Endothelial cell of umbilical vein (primary cell): ENCODE measurements around the gene PRDM12. TPM values are rescaled to one million over a fixed set of nuclear protein-coding genes. Genes with fewer than 3 reads are reported as not detected.

ENCODE experiments used
- BruUV-seq: library from RNA; stranded (reverse); fragments of 400-500 nt; replicated peaks from 2 replicates; lab custom pipeline; 2021; lab: Mats Ljungman, UMichigan
- CTCF ChIA-PET: fragments of 300-600, 350-600 bp; sonication (Branson Sonifier 250); formaldehyde crosslinking; loops from one replicate; lab custom pipeline; 2021; ENCODE audit warnings: antibody characterized with exemption, inconsistent platforms; lab: Charles Lee
- POLR2A ChIA-PET: fragments of 300-600, 350-600 bp; sonication (Branson Sonifier 250); formaldehyde crosslinking; loops from one replicate; lab custom pipeline; 2021; ENCODE audit warnings: antibody characterized with exemption, inconsistent platforms; lab: Charles Lee
- DNase-seq: peaks from one replicate; pipeline ENCODE4 v3.0.0-alpha.2; 2011; ENCODE audit warnings: low read depth, low spot score
- FAIRE-seq: peaks from 2 replicates; lab custom pipeline; 2011; peaks lifted over from hg19 to GRCh38; lab: Jason Lieb, UNC
- H2AFZ ChIP-seq: 2 replicates; pipeline ENCODE4 v1.6.0; 2012; ENCODE audit warnings: low read depth, low read length, control low read depth, inconsistent platforms
- H3K27ac ChIP-seq: 2 replicates; pipeline ENCODE4 v1.5.1; 2011; ENCODE audit warnings: low read depth, mild to moderate bottlenecking, control low read depth, low read length, moderate library complexity; ENCODE audit not compliant: insufficient read depth
- H3K27me3 ChIP-seq, 2 experiments: 2 replicates each; pipeline versions ENCODE4 v1.6.0 to v1.6.1; 2011; ENCODE audit warnings: low read length in 2 of 2, mixed read lengths in 1 of 2; ENCODE audit not compliant: control insufficient read depth in 2 of 2, insufficient read depth in 2 of 2
- H3K36me3 ChIP-seq, 2 experiments: 2 replicates in 1 of 2; 3 replicates in 1 of 2; pipeline ENCODE4 v1.5.1; 2011; ENCODE audit warnings: low read length in 2 of 2, mild to moderate bottlenecking in 1 of 2, moderate library complexity in 1 of 2; ENCODE audit not compliant: control insufficient read depth in 2 of 2, insufficient read depth in 2 of 2; ENCODE audit errors: extremely low read depth in 1 of 2
- H3K4me1 ChIP-seq: 3 replicates; pipeline ENCODE4 v1.5.1; 2011; ENCODE audit warnings: mild to moderate bottlenecking, low read length; ENCODE audit not compliant: control insufficient read depth, insufficient read depth; ENCODE audit errors: extremely low read depth
- H3K4me2 ChIP-seq: 2 replicates; pipeline ENCODE4 v1.6.1; 2011; ENCODE audit warnings: low read length, control low read depth, mixed read lengths; ENCODE audit not compliant: insufficient read depth
- H3K4me3 ChIP-seq, 3 experiments: fragments of 200-600 bp in 1 of 3; sonication (generic), shearing (Covaris generic) in 1 of 3; replicated peaks in 1 of 3; 2 replicates each; pipeline ENCODE4 v1.5.1; 2011 to 2016; ENCODE audit warnings: control low read depth in 3 of 3, low read length in 3 of 3, mild to moderate bottlenecking in 2 of 3, inconsistent platforms in 1 of 3, low read depth in 1 of 3, moderate library complexity in 1 of 3; ENCODE audit not compliant: insufficient read depth in 1 of 3
- H3K79me2 ChIP-seq: 2 replicates; pipeline ENCODE4 v1.6.0; 2012; ENCODE audit warnings: low read length, inconsistent platforms; ENCODE audit not compliant: control insufficient read depth, insufficient read depth
- H3K9ac ChIP-seq: replicated peaks from 2 replicates; pipeline ENCODE3; 2011; ENCODE audit warnings: low read length, control low read depth; ENCODE audit not compliant: insufficient read depth; ENCODE audit errors: extremely low read depth
- H3K9me1 ChIP-seq: replicated peaks from 3 replicates; pipeline ENCODE4 v1.6.0; 2011; ENCODE audit warnings: mild to moderate bottlenecking, low read length; ENCODE audit not compliant: control insufficient read depth, insufficient read depth; ENCODE audit errors: extremely low read depth
- H3K9me3 ChIP-seq: replicated peaks from 2 replicates; pipeline ENCODE4 v1.5.1; 2012; ENCODE audit warnings: low read length, inconsistent platforms; ENCODE audit not compliant: control insufficient read depth, insufficient read depth
- H4K20me1 ChIP-seq: replicated peaks from 2 replicates; pipeline ENCODE3; 2011; ENCODE audit warnings: mild to moderate bottlenecking, low read length; ENCODE audit not compliant: control insufficient read depth, insufficient read depth; ENCODE audit errors: extremely low read depth
- EZH2 ChIP-seq: IDR thresholded peaks from 2 replicates; pipeline ENCODE4 v1.6.1; 2012; ENCODE audit warnings: borderline replicate concordance, low read depth, mild to moderate bottlenecking, moderate library complexity, low read length, inconsistent platforms; ENCODE audit not compliant: severe bottlenecking
- FOS ChIP-seq: IDR thresholded peaks from 2 replicates; pipeline ENCODE4 v1.6.1; 2011; ENCODE audit warnings: mild to moderate bottlenecking, low read length, moderate library complexity, borderline replicate concordance; ENCODE audit not compliant: insufficient read depth
- GATA2 ChIP-seq: IDR thresholded peaks from 2 replicates; pipeline ENCODE4 v1.7.0; 2011; ENCODE audit warnings: low read depth, mild to moderate bottlenecking, moderate library complexity, mixed read lengths, low read length; ENCODE audit not compliant: insufficient read length, insufficient read depth
- JUN ChIP-seq: IDR thresholded peaks from 2 replicates; pipeline ENCODE4 v1.6.1; 2011; ENCODE audit warnings: borderline replicate concordance, low read depth; ENCODE audit not compliant: insufficient read length, insufficient read depth
- MAX ChIP-seq: IDR thresholded peaks from 2 replicates; pipeline ENCODE4 v1.6.1; 2011; ENCODE audit not compliant: insufficient read depth, insufficient read length
- MYC ChIP-seq: IDR thresholded peaks from one replicate; pipeline ENCODE4 v1.6.1; 2011; ENCODE audit warnings: mild to moderate bottlenecking, low read depth, low read length
- POLR2A ChIP-seq: IDR thresholded peaks from 2 replicates; pipeline ENCODE4 v1.6.1; 2012; ENCODE audit warnings: low read depth, mild to moderate bottlenecking, control low read depth, low read length
- POLR2AphosphoS5 ChIP-seq: IDR thresholded peaks from 2 replicates; pipeline ENCODE4 v1.6.1; 2012; ENCODE audit warnings: low read depth, mild to moderate bottlenecking, control low read depth, low read length, moderate library complexity; ENCODE audit not compliant: insufficient read depth
- dilution Hi-C: fragments of 300-500 bp; cut with MboI; formaldehyde crosslinking; loops from one replicate; pipeline ENCODE4 v1.15.0; 2019; ENCODE audit warnings: low sequenced_read_pairs; ENCODE audit not compliant: extremely low pct_ligation_motif_present
- intact Hi-C: fragments of 100-400 bp; cut with micrococcal nuclease; formaldehyde crosslinking; loops from one replicate; pipeline ENCODE4 v1.10.0; 2022
- polyA plus RNA-seq, 4 experiments: library from polyadenylated mRNA; depleted of rRNA in 3 of 4; stranded (reverse) in 3 of 4; unstranded in 1 of 4; fragments of >200 nt; gene quantifications; 2 replicates each; pipeline versions ENCODE4 v1.2.1 to v1.2.3, GENCODE V29; 2011 to 2012; ENCODE audit warnings: missing spikeins in 1 of 4
- total RNA-seq: library from RNA; stranded (reverse); gene quantifications from 2 replicates; pipeline ENCODE4 v1.2.3, GENCODE V29; 2021
- TF ChIP-seq, protein P1 (sequence below), 2 donors: IDR thresholded peaks; 1 replicate in 1 of 2; 2 replicates in 1 of 2; pipeline ENCODE4 v1.5.1; 2011; ENCODE audit warnings: low read length in 2 of 2, mild to moderate bottlenecking in 2 of 2, moderate library complexity in 2 of 2, control low read depth in 1 of 2, inconsistent platforms in 1 of 2, low read depth in 1 of 2; ENCODE audit not compliant: insufficient read depth in 1 of 2; ENCODE audit errors: extremely low read depth in 1 of 2

The PRDM12 gene
- total and polyA plus RNA-seq, 2 donors (not counting 3 experiments of a cell fraction or from before 2014, with no cell fraction given): not detected

DNA sequence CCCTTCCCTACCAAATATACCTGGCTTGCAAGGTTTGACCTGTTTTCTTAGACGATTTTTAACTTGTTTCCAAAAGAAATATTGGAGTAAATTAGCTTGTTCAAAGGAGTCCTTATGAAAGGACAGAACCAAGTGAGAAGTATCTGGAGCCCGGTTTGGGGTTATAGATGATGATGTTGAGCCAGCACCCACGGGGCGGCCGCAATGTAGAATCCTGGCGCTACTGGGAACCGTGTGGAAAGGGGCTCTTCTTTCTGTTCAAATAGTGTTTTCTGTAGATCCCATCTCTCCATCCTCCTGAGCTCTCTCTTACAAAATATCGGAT, 28.7 kb downstream of the PRDM12 start:
- FAIRE-seq: no peak
- ChIA-PET CTCF (interaction anchor here (1.0 to 3.3 kb wide), 10 partner anchors 8 to 305 kb away, joined by 3 to 23 read pairs (median 6); no protein-coding TSS in a partner anchor), POLR2A (interaction anchor here (0.7 kb wide), 1 partner anchor 256 kb away, joined by 4 read pairs; no protein-coding TSS in a partner anchor)
- Histone ChIP-seq H3K27me3 (peaks cover 0 to 2% of the 10 kb centered on the region in 2 experiments), H3K9me1 (no peaks in the 10 kb centered on the region), H3K27ac (peak overlapping the region; percentile 44), H3K9me3 (no peaks in the 10 kb centered on the region), H3K4me1 (peaks cover 9% of the 10 kb centered on the region), H4K20me1 (no peaks in the 10 kb centered on the region), H3K4me2 (peak overlapping the region; percentile 93), H3K4me3 (peak overlapping the region; percentile 36 to 78 (median 57)), H2AFZ (peak overlapping the region; percentile 88), H3K9ac (peak overlapping the region; percentile 68), H3K79me2 (peaks cover 38% of the 10 kb centered on the region), H3K36me3 (peaks cover 0 to 8% of the 10 kb centered on the region in 2 experiments)
- intact Hi-C loops (no loop called here), dilution Hi-C loops (loop anchor here (25.0 kb wide), 1 partner anchor 169 kb away; no protein-coding TSS in a partner anchor)
- BruUV-seq: TSS peak; percentile 94
- TF ChIP-seq GATA2 (no peak), MAX (no peak), MYC (no peak), JUN (no peak), POLR2A (no peak)
- DNase-seq: no peak

DNA sequence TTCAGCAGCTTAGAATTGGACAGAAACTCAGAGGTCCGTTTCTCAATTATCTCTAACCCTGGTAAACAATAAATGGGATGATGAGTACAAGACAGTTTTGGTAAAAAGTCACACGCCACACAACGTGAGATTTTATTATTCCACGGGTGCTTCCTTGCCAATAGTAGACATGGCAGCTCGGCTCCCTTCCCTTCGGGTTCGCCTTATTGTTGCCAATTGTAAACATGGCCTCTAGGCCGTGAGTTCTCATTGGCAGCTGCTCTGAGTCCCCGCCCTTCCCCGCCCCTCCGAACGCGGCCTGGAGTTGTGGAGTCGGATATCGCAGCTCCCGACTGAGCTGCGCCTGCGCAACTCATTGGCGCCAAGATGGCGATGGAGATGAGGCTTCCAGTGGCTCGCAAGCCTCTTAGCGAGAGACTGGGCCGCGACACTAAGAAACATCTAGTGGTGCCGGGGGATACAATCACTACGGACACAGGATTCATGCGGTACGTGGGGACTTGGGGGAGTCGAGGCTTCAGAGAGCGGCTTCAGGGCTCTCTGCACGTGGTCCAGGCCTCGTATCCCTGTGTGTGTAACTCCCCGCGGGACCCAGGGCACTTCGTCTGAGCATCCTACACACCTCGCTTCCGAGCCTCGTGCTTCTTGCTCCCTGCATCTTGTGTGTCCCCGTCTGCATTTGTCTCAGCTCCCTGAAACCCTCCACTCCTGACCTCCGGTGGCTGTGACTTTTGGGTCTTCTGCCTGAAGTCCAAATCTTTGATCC, 29.2 kb downstream of the PRDM12 start, which contains the start of gene EXOSC2:
Gene EXOSC2, plus strand, starts transcription at position 355 of the 766 bp plus-strand sequence. Its CDS starts 12 bp downstream, at position 367.
- peaks cover 9% of the 10 kb centered on the region for H3K4me1 ChIP-seq
- FAIRE-seq (peak; percentile 97), DNase-seq (peak; percentile 99)
- TSS peak; percentile 74 for BruUV-seq
- POLR2A ChIA-PET: interaction anchor here (0.7 kb wide), 1 partner anchor 256 kb away, joined by 4 read pairs; no protein-coding TSS in a partner anchor
- H3K4me2 ChIP-seq: peak within 1 kb of the TSS; percentile 93
- H2AFZ ChIP-seq: peak within 1 kb of the TSS; percentile 88
- H4K20me1 ChIP-seq: no peaks in the 10 kb centered on the region
- CTCF ChIA-PET: interaction anchor here (0.7 to 3.3 kb wide), 11 partner anchors 8 to 305 kb away, joined by 3 to 23 read pairs (median 6); no protein-coding TSS in a partner anchor
- dilution Hi-C loops: loop anchor here (25.0 kb wide), 1 partner anchor 169 kb away; no protein-coding TSS in a partner anchor
- no peaks in the 10 kb centered on the region for H3K9me1 ChIP-seq
- no peaks in the 10 kb centered on the region for H3K9me3 ChIP-seq
- intact Hi-C loops: no loop called here
- peak within 1 kb of the TSS; percentile 47 for H3K27ac ChIP-seq
- TF ChIP-seq, protein P1, sequence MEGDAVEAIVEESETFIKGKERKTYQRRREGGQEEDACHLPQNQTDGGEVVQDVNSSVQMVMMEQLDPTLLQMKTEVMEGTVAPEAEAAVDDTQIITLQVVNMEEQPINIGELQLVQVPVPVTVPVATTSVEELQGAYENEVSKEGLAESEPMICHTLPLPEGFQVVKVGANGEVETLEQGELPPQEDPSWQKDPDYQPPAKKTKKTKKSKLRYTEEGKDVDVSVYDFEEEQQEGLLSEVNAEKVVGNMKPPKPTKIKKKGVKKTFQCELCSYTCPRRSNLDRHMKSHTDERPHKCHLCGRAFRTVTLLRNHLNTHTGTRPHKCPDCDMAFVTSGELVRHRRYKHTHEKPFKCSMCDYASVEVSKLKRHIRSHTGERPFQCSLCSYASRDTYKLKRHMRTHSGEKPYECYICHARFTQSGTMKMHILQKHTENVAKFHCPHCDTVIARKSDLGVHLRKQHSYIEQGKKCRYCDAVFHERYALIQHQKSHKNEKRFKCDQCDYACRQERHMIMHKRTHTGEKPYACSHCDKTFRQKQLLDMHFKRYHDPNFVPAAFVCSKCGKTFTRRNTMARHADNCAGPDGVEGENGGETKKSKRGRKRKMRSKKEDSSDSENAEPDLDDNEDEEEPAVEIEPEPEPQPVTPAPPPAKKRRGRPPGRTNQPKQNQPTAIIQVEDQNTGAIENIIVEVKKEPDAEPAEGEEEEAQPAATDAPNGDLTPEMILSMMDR (IDR thresholded peaks at IDR 0.05; ENCODE audit: extremely low read depth in 1 of 2, insufficient read depth in 1 of 2, low read depth in 1 of 2, low read length in 2 of 2): no peak
- TF ChIP-seq POLR2A: peak; percentile 98
- no peak for TF ChIP-seq EZH2
- TF ChIP-seq MYC: no peak
- no peak for TF ChIP-seq FOS
- peak; percentile 66 for TF ChIP-seq MAX
- peak; percentile 17 for TF ChIP-seq GATA2
- TF ChIP-seq JUN: no peak
- peak; percentile 89 for TF ChIP-seq POLR2AphosphoS5
- peaks cover 40% of the 10 kb centered on the region for H3K79me2 ChIP-seq
- H3K9ac ChIP-seq: peak within 1 kb of the TSS; percentile 68
- H3K36me3 ChIP-seq: peaks cover 2 to 12% of the 10 kb centered on the region in 2 experiments
- H3K4me3 ChIP-seq: peak within 1 kb of the TSS; percentile 57 to 79 (median 78)
- H3K27me3 ChIP-seq: no peaks in the 10 kb centered on the region
